Cerebellar nuclear complex (tissue), 1 donor: ENCODE results near the gene MED15.

Experiments
- DNase-seq, 2 experiments: peaks; one replicate each; lab custom pipeline; 2025; lab: John Stamatoyannopoulos, UW

The MED15 gene

DNA sequence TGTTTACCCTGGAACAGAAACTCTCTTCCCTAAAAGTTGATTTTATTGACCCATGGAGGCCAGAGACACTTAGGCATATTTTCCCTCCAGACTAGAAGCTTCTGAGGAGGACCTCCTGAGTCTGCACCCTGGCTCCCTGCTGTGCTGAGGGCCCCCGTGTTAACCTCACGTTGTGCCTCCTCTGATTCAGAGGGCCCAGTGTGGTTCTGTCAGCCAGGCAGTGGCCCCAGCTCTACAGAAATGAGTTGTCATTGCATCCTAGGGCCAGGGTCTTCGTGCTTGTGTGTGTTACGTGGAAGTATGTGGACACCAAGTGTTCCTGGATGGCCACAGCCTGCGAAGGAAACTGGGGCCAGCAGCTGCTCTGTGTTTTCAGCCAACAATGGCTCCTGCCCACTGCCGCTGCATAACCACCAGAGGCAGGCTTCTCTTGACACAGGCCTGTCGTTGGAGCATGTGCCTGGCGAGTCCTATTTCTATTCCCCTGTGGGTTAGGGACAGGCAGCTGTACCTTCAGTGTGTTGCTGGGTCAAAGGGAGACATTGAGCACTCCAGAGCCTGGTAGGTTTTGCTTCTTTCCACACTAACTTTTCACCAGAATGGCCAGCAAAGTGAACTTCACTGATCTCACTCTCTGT lies 44.5 kb downstream of the MED15 start:
- DNase-seq: no peak

DNA sequence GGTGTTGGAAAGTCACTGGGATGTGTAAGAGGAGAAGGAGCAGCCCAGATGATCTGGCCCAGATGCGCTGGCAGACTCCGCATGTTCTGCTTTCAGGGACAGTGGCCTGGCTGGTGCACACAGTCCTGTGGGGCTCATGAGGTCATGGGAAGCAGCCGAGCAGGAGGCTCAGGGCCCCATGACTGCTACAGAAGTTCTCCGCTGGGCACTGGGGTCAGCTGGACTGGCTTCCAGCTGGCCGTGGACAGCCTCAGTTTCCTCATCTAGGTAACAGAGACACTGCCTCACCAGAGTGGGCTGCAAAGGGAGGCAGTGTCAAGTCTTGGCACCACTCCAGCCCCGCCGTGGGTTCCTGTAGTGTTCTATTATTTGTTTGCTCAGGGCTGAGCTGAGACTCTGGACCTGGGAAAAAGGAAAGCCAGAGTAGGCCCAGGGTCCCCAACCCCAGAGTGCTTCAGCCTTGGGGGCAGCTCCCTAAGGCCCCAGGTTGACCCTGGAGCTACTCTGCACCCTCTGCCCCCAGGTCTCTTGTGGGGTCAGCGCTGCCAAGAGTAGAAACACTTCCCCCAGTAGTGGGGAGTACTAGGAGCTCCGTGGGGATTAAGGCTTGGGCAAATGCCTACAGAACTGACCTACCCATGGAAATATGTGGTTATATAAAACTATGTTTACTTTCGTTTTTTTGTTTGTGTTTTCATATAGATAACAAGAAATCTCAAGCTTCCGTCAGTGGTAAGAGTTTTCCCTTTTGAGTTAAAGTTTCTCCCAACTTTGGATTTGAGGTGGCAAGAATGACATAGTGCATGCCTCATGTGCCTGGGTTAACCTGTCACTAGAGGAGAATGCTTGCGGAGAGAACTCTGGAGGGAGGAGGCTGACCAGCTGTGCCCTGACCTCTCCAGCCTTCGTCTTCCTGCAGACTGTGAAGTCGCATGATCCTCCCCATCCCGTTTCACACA lies 45.3 kb downstream of the MED15 start:
- DNase-seq: no peak

DNA sequence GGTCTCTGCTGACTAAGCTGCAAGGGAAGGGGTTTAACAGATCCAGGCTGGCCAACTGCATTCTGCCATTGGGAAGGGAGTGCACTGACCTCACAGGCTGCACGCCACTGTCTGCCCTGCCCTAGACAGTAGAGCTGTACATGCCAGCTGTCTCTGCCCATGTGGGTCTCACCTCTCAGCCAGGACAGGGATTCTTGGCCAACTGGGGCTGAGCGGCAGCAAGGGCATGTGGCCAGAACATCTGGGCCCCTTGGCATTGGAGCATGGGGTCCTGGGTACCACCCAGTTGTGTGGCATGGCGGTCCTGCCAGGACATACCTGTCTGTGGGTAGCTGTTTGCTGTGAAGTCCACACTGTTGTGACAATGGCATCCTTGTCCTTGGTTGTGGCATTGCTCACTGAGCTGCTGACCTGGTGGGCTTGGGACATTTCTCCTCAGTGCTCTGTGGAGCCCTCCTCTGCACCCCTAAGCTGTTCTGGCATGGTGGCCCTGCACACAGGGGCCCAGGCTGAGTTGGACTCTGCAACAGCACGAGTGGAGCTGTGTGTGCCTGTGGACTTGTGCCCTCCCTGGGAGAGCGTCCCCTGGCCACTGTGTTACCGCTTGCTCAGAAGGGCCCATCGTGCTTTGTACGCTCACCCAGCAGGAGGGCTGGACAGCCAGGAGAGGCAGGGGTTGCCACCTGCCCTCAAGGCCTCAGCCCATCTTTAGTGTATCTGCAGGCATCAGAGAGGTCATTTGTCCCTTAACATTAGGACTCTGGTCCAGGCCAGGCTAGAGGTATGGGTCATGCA lies 46.7 kb downstream of the MED15 start:
- no peak for DNase-seq

DNA sequence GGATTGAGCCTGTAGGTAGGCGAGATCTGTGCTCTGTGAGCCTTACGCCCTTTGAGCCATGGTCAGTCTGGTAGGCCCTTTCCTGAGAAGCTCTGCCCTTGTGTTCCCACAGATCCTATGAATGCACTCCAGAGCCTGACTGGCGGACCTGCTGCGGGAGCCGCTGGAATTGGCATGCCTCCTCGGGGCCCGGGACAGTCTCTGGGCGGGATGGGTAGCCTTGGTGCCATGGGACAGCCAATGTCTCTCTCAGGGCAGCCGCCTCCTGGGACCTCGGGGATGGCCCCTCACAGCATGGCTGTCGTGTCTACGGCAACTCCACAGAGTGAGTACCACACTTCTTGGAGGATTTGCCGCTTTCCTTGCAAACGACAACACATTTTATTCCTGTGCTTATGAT lies 47.4 kb downstream of the MED15 start:
- no peak for DNase-seq

DNA sequence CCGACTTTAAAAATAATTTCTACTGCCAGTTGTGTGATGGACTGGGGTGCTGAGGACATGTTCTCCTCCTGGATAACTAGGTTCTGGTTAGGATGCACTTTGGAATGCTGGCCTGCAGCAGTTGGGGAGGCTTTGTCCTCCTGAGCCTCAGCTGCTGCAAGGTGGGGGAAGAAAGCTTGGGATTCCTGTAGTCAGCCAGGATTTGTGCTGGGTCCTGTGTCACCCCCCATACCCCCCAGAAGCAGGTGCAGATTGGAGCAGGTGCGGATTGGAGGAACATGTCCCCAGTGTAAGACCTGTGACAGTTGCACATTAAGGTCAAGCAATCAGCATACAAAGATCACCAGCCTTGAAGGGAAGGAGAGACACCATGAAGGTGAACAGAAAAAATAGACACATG lies 51.1 kb downstream of the MED15 start:
- no peak for DNase-seq

DNA sequence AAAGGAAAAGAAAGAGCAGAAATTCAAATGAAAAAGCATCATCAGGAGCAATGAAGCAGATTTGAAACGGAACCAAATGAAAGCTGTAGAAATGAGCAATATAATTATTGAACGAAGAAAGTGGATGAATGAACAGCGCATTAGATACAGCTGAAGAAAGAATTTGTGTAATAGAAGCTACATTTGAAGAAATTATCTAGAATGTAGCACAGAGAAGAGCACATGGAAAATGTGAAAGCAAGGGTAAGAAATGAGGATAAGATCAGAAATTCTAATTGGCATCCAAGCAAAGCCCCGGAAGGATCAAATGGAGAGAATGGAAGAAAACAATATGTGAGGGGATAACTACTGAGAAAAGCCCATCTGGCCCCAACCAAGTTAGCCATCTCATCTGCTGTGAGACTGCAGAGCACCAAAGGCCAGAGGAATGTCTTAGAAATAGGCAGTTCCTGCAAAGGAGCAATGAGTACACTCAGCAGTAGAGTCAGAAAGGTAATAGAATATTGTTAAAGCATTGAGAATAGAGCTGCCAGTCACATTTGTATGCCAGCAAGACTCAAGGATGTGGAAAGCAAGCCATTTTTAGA lies 51.9 kb downstream of the MED15 start:
- no peak for DNase-seq

DNA sequence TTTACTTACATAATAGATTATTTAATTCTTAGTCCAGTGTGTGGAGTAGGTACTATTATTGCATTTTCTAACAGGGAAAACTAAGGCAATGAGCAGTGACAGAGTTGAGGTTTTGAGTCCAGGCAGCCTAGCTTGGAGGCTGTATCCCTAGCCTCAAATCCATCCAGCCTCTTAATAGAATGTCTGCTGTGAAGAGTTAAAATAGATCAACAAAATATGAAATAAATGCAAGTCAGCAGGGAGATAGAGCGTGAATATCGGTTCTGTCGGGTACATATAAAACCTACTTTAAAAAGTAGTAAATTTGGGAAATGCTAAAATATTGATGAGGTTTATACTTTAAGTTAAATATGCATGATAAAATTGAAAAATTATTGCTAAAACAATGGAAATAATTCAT lies 53.3 kb downstream of the MED15 start:
- DNase-seq: no peak

DNA sequence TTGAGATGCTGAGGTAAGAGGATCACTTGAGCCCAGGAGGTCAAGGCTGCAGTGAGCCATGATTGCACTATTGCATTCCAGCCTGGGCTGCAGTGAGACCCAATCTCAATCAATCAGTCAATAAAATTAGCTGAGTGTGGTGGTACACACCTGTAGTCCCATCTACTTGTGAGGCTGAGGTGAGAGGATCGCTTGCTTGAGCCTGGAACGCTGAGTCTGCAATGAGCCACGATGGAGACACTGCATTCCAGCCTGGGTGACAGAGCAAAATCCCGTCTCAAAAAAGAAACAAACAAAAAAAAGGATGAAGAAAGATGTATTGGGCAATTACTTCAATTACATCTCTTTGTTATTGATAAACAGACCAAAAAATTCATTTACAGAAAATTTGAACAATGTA lies 54.5 kb downstream of the MED15 start:
- DNase-seq: no peak

DNA sequence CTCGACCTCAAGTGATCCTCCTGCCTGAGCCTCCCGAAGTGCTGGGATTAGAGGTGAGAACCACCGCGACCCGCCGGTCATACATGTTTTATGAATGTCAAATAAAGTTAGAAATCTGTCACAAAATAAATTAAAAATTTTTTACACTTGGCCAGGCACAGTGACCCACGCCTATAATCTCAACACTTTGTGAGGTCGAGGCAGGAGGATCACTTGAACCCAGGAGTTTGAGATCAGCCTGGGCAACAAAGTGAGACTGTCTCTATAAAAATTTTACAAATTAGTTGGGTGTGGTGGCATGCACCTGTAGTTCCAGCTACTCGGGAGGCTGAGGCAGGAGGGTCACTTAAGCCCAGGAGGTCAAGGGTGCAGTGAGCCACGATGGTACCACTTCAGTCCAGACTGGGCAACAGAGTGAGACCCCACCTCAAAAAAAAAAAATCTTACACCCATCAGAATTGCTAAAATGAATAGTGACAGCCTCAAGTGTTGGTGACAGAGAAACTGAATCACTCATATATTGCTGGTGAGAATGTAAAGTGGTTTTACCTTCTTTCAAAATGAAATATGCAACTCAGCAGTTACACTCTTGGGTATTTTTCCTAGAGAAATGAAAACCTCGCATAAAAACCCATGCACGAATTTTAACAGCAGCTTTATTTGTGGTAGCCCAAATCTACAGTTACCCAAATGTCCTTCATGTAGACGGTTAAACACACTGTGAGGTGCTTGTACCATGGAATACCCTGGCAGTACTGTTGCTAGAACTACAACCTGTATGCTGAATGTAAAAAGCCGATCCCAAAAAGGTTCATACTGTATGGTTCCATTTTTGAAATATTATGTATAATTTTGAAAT lies 55.4 kb downstream of the MED15 start:
- no peak for DNase-seq

DNA sequence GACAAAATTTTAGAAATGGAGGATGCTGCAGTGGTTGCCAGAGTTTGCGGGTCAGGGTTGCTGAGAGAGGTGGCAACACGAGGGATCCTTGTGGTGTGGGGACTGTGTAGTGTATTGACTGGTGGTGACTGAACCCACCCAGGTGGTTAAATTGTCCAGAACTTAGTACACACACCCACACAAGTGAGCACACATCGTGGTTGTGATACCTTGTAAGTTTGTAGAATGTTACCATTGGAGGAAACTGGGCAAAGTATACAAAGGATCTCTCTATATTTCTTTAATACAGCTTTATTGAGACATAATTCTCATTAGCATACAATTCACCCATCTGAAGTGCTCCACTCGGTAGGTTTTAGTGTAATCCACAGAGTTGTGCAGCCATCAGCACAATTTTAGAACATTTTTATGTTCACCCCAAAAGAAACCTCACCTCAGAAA lies 56.1 kb downstream of the MED15 start:
- DNase-seq: no peak

DNA sequence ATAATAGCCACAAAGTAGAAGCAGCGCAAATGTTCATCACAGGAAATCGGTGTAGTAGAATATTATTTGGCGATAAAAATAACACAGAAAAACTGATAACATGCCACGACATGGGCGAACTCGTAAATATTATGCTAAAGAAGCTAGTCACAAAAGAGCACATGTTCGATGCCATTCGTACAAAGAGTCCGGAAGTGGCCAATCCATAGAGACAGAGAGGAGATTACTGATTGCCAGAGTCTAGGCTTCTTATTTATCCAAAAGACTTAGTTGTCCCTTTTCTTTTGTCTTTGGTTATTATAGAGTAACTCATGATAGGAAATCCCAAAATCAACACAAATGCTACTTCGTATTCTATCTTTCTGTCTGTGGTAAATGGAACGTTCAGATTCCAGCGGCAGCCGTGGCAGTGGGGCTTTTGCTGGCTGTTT lies 56.5 kb downstream of the MED15 start:
- no peak for DNase-seq

DNA sequence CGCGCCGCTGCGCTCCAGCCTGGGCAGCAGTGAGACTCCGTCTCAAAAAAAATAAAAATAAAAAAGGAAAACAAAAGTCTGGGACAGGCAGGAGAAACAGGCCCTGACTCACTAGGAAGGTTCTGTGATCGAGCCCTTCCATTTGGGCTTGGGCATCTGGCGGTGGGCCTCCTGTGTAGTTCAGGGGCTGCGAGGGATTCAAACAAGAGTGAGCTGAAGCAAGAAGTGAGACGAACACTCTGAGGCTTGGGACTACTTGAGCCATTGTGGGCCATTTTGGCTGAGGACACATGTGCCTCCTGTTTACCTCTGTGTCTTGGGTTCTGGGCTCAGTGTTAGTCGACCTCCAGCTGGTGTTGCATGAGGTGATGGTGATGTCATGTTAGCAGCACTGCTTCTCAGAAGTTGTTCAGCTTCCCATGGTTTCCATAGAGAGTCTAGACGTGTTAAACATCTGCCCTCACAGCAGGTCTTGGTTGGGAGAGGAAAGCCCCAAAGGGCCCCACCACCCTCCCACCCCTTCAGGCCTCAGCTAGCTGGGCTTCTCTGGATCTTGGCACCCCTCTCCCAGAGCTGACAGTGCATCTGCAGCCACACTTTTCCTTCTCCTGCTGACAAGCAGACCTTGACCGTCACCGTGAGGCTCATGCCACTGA lies 57.8 kb downstream of the MED15 start:
- DNase-seq: no peak

DNA sequence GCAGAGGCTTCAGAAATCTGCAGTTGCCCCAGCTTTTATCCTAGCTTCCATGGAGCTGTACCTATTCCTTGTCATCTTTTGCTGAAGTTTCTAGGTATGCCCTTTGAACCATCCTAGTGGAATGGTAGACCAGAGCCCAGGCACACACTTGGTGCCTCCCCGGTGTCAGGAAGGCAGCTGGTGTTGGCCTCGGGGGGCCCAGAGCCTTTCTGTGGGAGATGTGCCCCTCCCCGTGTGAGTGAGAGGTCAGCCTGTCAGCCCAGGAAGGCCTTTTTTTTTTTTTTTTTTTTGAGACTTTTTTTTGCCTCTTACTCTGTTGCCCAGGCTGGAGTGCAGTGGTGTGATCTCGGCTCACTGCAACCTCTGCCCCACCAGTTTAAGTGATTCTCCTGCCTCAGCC lies 58.4 kb downstream of the MED15 start:
- DNase-seq: no peak

DNA sequence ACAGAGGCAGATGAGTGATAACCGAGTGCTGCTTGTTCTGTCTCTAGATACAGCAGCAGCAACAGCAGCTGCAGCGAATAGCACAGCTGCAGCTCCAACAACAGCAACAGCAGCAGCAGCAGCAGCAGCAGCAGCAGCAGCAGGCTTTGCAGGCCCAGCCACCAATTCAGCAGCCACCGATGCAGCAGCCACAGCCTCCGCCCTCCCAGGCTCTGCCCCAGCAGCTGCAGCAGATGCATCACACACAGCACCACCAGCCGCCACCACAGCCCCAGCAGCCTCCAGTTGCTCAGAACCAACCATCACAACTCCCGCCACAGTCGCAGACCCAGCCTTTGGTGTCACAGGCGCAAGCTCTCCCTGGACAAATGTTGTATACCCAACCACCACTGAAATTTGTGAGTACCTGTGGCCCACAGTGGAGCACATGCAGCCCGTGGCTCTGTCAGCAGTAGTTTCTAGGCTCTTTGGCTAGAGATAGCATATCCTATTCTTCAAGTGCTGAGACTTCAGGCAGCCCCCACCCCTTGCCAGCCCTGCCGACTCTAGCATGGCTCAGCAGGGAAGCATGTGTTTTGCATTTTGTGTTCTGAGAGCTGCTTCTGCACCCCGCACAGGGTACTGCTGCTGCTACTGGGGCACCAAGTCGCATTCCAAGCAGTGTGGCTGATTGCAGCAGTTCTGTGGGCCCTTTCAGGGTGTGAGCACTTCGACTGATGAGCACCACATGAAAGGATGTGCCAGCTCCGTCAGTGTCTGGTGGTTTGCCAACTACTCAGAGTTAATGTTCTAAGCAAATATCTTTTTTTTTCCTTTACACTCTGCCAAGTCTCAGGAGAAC lies 59.2 kb downstream of the MED15 start:
- DNase-seq: no peak

DNA sequence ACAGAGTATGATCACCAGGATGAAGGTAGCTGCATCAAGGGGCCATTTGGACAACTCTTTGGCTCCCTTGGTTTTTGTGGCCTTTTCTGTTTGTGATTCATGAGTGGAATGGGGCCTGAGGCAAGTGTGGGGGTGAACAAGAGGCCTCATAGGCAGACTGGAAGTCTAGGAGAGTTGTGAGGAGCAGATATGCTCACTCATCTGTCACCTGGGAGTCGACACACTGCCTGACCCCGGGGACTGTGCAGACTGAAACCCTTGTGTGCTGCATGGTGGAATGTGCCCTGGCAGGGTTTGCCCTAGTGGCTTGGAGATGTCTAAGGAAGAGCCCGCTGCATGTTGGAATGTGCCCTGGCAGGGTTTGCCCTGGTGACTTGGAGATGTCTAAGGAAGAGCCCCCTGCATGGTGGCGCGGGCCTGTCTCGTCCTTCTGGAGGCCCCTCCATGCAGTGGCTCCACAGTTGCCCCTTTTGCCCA lies 60.0 kb downstream of the MED15 start:
- DNase-seq: no peak

DNA sequence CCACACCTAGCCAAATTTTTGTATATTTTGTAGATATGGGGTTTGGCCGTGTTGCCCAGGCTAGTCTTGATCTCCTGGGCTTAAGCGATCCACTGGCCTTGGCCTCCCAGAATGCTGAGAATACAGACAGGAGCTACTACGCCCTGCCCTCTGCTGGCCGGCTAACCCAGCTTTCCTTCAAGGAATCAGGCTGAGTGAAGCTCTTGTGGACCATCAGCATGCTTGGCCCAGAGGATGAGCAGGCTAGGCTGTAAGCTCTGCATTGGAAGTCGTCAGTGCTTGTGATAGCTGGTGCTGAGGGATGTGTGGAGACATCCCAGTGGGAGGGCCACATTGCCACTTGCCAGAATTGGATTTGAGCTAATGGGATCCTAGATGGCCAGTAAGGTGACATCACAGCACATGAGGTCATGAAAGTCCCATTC lies 60.6 kb downstream of the MED15 start:
- DNase-seq: no peak

DNA sequence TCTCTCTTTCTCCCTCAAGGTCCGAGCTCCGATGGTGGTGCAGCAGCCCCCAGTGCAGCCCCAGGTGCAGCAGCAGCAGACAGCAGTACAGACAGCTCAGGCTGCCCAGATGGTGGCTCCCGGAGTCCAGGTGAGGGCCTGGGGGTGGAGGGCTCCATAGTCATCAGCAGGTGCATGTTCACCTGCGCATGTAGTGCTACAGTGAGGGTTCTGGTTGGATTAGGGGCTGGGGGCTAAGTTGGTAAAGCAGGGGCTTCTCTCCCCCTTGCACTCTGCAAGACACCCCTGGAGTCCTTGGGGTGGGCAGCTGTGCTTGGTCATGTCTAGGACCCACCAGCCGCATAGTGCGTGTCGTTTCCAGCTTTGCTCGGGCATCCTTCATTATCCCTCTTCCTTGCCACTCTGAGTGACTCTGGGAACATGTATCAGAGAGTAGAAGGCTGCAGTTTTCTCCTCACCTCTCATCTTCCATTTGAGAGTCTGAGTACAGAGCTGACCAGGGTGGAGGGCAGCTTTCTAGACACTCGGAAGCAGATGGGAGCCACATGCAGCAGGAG lies 61.2 kb downstream of the MED15 start:
- no peak for DNase-seq

DNA sequence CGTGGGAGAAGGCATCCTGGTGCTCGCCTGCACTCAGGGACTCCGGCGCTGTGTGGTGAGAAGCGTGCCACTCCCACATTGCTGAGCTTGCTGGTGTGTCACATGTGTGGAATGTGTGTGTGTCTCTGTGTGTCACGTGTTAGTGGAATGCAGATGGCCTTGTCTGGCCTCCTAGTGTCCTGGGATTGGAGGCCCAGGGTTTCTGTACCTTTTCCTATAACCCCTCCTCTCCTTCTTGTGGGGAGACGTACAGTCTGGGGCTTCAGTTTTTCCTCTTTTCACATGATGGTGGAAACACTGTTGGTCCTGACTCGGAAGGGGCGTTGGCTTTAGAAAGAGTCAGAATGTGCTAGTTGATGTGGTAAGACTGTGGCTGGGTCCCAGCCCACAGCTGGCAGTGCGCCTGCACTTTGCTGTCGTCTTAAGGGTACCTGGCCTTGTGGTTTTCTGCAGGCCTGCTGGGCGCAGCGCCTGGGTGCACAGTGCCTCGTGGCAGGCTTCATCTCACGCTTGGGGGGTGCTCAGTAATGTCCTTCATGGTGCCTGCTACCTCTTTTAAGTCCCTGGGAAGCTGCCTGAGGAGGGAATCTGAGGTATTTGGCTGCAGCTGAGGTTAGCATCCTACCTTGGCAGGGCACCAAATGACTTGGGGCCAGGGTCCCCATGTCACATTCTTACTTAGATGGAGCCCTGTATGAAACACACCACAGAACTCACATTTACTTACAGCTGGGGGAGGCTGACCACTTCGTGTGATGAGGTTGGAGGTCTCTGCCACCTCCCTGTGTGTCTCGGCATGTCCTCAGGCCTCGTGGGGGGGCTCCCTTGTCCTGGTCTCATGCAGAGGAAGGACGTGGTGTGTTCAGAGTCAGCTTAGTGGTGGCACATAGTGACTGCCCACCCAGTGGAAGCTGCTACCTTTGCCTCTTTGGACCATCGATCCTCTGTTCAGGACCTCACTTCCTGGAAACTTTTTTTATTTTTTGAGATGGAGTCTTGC lies 61.9 kb downstream of the MED15 start:
- DNase-seq: no peak
